ENCODE data around the gene AKR1D1. TPM values are rescaled to one million over a fixed set of nuclear protein-coding genes. Genes with fewer than 3 reads are reported as not detected.

The AKR1D1 gene
- total and polyA plus RNA-seq, 2 of the 13 experiments (the other 11 are each of a cell fraction or from before 2014, with no cell fraction given) = 6.9 to 37.0 TPM

DNA sequence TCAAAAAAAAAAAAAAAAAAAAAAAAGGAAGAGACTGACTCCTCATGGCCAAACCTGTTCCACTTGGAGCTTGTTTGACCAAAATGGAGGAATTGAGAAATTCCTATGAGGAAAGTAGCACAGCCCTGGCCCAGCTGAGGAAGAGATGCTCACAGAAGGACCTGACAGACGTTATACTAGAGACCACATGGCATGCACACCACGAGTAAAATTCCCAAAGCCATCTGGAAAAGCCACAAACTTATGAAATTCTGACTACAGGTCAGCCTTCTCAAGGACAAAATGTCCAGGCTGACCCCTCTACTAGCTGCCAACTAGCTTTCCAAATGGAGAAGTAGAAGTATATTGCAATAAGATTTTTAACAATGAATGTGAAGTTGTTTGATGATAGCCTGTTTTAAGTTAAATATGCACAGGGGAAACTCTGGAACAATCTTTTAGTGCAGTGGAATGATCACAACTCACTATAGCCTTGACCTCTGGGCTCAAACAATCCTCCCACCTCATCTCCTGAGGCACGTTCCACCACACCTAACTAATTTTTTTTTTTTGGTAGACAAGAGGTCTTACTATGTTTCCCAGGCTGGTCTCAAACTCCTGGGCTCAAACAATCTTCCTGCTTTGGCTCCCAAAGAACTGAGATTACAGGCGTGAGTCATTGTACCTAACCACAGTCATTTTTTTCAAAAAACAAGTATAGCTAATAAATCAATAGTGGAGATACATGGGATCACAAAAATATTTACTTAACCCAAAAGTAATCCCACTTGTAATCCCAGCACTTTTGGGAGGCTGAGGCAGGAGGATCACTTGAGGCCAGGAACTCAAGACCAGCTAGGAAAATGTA is 75.7 kb downstream of the AKR1D1 start (continued):
- TF ChIP-seq SOX13 (IDR thresholded peaks at IDR 0.05) = peak; percentile 81
- peak in 1 of 2 experiments; percentile 87; a peak in 2 of 4 replicates for TF ChIP-seq SOX13 (CRISPR knock-in tag; conservative IDR thresholded peaks at IDR 0.05 in 1 of 2, IDR thresholded peaks at IDR 0.05 in 1 of 2)
- TF ChIP-seq ZNF44 (CRISPR knock-in tag; IDR thresholded peaks at IDR 0.05) = no peak
- no peak for TF ChIP-seq CHCHD3 (CRISPR knock-in tag; IDR thresholded peaks at IDR 0.05)
- TF ChIP-seq ZNF562 (CRISPR knock-in tag; IDR thresholded peaks at IDR 0.05; ENCODE audit: borderline replicate concordance) = no peak
- TF ChIP-seq ZNF546 (CRISPR knock-in tag; conservative IDR thresholded peaks at IDR 0.05) = no peak
- peak; percentile 40; the same call in 1 of the 2 replicates for TF ChIP-seq ARNT2 (CRISPR knock-in tag; IDR thresholded peaks at IDR 0.05; ENCODE audit: low read depth)
- no peak for TF ChIP-seq ZNF615 (CRISPR knock-in tag; IDR thresholded peaks at IDR 0.05; ENCODE audit: borderline replicate concordance)
- TF ChIP-seq ZMYM4 (CRISPR knock-in tag; IDR thresholded peaks at IDR 0.05) = peak; percentile 76
- TF ChIP-seq GZF1 (CRISPR knock-in tag; IDR thresholded peaks at IDR 0.05) = no peak
- TF ChIP-seq KDM2A (CRISPR knock-in tag; IDR thresholded peaks at IDR 0.05; ENCODE audit: borderline replicate concordance, low read depth) = no peak
- TF ChIP-seq MTERF4 (CRISPR knock-in tag; IDR thresholded peaks at IDR 0.05) = no peak
- no peak; the same call in 1 of the 2 replicates for TF ChIP-seq THAP11 (CRISPR knock-in tag; IDR thresholded peaks at IDR 0.05)
- peak; percentile 96 for TF ChIP-seq NR2F6 (IDR thresholded peaks at IDR 0.05)
- TF ChIP-seq NR2F6 (CRISPR knock-in tag; IDR thresholded peaks at IDR 0.05) = peak; percentile 94
- TF ChIP-seq HNRNPL (IDR thresholded peaks at IDR 0.05; ENCODE audit: low read depth, low read length) = no peak
- TF ChIP-seq ZNF326 (CRISPR knock-in tag; IDR thresholded peaks at IDR 0.05; ENCODE audit: borderline replicate concordance) = no peak
- no peak for TF ChIP-seq ZNF512 (CRISPR knock-in tag; IDR thresholded peaks at IDR 0.05)
- no peak for TF ChIP-seq ZNF484 (CRISPR knock-in tag; IDR thresholded peaks at IDR 0.05; ENCODE audit: borderline replicate concordance, low read depth)
- no peak for TF ChIP-seq ATF6 (CRISPR knock-in tag; conservative IDR thresholded peaks at IDR 0.05)
- TF ChIP-seq ZNF790 (CRISPR knock-in tag; IDR thresholded peaks at IDR 0.05; ENCODE audit: borderline replicate concordance) = no peak
- no peak for TF ChIP-seq TBL1XR1 (IDR thresholded peaks at IDR 0.05; ENCODE audit: borderline replicate concordance, low read length, partially characterized antibody)
- TF ChIP-seq RFXAP (CRISPR knock-in tag; IDR thresholded peaks at IDR 0.05; ENCODE audit: borderline replicate concordance) = no peak
- no peak for TF ChIP-seq FOXC1 (CRISPR knock-in tag; IDR thresholded peaks at IDR 0.05; ENCODE audit: borderline replicate concordance)
- TF ChIP-seq, protein P1, sequence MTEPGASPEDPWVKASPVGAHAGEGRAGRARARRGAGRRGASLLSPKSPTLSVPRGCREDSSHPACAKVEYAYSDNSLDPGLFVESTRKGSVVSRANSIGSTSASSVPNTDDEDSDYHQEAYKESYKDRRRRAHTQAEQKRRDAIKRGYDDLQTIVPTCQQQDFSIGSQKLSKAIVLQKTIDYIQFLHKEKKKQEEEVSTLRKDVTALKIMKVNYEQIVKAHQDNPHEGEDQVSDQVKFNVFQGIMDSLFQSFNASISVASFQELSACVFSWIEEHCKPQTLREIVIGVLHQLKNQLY (CRISPR knock-in tag; IDR thresholded peaks at IDR 0.05) = 0 out of 2 replicates have a peak, but pooled peaks have one; percentile 13
- no peak for TF ChIP-seq PRMT3 (CRISPR knock-in tag; IDR thresholded peaks at IDR 0.05; ENCODE audit: borderline replicate concordance, low read depth)

Measured in HepG2 (cell line).